CD4-positive, alpha-beta T cell treated with Interferon alpha-2 for 1 hour (primary cell): ENCODE measurements around the gene TBC1D24.

Experiments used
- DNase-seq, 2 donors: peaks; one replicate each; pipeline ENCODE4 v3.0.0-alpha.2; 2020 to 2022

The TBC1D24 gene

DNA sequence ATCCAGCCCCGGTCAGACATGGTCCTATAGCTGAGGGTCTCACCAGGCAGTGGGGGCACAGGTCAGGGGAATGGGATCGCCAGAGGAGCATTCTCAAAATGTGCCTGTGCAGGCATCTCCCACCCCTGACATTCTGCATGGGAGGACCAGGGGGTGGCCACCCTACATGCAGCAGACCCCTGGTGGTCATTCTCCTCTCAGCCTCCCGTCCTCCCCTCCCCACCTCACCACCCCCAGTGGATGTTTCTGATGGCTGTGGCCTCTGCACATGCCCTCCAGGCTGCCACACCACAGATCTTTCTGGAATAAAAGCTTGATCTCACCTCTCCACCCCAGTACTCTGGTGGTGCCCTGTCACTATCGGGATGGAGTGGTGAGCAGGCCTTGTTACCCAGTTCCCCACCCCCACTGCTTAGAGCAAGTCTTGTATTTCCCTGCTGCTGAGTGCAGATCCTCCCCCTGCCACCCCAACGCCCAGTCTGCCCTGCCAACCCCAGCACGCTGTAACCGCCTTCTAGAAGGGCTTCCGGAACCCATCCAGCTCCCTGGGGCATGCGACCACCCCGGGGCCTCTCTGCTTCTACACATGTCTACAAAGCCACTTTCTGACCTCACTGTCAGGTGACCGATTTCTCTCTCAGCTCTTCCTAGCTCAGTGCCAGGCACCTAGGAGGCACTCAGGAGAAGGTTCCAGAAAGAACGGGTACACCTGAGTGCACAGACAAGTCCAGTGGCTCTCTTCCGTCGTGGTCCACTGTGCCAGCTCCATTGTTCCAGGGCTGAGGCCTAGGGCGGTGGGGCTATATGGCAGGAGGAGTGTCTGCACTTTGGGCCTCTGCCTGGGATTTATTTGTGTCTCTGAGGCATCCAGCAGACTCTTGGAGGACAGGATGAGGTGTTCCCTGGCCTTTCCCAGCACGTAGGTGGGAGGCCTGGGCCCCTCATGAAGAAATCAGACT lies 9.3 kb downstream of the TBC1D24 start:
- no peak for DNase-seq

DNA sequence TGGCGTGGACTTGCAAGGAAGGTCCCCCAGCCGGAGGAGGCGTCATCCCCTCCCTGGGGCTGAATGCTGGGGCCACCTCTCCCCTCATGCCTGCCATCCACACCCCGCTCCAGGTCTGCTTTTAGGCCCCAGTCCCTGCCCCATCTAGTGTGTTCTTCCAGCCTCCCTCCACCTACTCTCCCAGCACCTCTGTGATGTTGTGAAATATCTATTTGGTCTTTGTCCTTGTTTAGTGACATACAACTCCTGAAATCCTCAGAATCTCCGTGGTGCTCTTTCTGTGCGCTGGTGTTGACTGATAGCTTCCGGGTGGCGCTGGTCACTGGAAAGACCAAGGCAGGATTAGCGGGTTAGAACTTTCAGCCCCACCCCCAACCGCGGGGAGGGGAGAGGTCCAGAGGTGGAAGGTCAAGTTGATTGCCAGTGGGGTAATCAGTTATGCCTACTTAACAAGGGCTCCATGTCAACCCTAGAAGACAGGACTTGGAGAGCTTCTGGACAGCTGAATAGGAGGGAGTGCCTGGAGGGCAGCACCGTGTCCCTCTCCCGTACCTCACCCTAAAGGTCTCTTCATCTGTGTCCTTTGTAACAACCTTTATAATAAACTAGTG lies 10.1 kb downstream of the TBC1D24 start:
- DNase-seq = no peak

DNA sequence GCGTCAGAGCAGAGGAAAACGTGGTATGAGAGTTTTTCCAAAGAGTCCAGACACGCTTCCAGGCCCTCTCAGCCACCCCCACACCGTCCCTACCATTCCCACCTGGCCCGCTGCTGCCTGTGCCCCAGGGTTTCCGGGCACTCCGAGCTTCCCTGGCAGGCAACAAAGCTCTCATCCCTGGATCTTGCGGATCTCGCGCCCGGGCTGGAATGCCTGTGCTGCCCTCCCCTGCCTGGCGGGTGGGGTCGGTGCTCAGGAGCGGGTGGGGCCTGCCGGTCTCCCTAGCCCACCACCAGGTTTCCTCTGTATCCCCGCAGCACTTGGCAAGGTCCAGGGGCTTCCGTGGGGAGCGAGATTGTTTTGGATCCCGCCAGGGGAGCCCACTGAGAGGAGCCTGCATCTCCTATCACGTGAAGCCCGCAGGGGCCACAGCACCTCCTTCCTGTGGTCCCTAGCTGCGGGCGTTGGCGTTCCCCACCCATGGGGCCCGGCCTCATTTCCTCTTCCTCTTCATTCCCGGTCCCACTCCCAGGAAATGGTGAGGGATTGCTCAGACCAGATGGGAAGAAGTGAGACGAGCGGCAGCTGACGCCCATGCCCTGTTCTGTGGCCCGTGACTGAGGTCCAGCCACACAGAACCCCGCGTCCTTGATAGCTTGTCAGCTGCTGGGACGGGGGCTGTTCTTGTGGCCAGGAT lies 11.0 kb downstream of the TBC1D24 start:
- DNase-seq = no peak

DNA sequence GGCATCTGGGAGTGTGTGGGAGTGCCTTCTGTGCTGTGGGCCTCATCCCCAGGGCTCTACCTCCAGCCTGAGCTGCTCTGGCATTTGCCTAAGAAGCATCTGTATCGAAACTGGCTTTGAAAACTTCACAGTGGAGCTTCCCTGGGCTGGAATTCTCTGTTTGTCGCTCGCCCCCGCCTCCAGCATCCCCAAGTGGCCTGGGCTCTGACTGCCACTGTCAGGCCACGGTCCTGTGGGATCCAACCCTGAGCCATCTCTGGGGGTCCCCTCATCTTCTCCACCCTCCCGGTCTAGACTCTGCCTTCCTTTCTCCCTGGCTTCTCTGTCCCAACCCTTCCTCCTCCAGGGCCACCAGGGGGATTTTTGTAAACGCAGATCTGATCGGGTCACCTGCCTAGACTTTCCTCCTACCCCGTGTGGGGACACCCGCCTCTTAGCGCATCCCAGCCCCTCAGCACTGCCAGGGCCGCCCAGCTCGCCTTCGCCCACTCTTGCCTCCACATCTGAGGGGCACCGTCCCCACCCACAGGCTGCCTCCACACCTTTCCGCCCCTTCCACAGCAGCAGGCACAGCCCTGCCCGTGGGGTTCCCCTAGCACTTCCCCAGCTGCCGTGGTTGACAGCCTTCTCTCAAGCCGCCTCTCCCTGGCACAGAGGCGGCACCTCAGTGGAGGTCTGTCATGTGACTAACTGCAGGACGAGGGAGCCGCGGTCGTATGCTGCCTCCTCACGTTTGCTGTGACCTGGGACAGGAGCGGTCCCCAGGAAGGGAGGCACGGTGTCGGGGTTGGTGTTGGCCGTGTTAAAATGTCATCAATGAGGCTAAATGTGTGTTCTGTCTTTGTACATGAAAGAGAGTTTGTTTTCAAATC lies 12.0 kb downstream of the TBC1D24 start:
- DNase-seq = peak; percentile 87 to 88

DNA sequence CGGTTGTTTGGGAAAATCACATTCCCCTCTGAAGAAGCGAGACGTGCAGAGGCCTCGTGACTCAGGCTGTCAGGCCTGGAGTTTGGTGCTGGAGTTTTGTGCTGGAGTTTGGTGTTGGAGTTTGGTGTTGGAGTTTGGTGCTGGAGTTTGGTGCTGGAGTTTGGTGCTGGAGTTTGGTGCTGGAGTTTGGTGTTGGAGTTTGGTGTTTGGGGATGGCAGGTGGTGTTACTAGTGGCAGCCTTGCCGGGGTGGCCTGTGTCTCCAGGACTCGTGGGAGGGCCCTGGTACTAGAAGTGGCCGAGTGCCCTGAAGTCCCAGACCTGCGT lies 12.6 kb downstream of the TBC1D24 start:
- DNase-seq = no peak

DNA sequence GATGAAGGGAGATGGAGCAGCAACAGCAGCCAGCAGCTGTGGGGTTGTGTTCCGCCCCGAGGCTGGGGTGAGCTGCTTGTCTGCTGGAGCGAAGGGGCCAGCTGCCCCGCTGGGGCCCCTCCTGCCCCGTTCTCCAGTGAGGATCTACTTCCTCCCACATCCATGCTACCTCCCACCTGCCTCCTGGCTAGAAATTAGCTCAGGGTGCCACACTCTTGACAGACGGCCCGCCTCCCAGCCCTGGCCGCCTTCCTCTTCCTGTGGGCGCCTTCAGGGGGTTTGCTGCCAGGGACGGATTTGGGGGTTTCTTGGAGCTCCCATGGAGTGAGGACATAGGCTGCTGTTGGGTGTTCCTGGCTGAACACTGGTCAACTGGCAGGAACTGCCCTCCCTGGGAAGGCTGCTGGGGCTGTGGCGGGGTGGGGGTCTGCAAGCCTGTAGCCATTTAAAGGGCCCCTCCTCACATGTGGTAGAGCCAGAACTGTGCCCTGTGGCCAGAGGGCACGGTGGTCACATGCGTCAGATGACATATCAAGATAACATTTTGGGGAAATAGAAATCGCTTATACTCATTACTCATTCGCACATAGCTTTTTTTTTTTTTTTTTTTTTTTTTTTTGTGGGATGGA lies 13.1 kb downstream of the TBC1D24 start:
- DNase-seq = no peak

DNA sequence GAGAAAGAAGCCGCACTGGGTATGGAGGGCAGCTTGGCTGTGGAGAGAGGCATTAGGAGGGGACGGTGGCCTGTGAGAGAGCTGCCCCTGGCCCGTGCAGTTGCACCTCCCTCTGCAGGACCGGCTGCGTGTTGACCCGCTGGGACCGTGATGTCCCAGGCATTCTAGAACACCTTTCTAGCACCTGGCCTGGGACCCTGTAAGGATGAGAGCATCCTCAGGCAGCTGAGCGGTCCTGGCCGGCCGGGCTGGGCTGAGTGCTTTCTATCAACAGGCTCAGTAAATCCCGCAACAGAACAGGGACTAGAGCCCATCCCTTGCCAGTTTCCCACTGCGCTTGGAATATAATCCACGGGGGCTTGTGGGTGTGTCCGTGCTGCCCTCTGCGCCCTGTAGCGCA lies 14.7 kb downstream of the TBC1D24 start:
- DNase-seq = no peak

DNA sequence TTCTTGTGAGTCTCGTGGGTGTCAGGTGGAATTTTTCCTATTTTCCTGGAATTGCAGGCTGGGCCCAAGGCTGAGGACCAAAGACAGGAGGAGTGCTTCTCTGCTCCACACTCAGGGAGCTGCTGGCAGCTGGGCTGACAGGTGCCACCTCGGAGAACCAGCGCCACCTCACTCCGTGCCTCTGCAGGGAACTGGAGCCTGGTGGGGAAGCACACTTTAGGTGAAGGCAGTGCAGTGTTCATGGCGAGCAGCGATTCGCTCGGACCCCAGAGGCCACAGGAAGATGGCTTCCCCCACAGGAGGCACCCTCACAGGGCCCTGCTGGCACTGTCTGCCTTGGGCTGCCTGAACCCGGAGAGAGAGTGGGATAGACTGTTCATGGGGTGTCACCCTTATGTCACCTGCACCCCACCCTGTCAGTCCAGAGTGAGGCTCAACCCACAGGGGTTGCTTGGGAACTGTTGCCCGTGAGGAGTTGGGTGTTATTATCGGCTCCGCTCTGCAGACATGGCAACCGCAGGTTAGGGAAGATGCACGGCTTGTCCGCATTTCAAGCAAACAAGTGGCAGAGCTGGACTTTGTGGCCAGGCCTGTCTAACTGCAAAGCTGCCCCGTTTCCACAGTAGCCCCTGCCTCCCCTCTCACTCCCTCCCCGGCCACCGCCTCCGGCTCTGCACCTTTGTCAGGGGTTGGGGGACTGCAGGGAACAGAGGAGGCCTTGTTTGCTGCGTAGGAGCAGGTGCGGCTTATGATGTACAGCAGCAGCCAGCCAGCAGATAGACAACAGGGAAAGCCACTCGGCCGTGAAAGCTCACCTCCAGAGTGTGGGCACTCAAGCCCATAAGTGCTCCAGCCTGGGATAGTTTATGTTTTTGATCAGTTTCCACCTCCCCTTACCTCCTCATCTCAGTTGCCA lies 15.5 kb downstream of the TBC1D24 start:
- DNase-seq = no peak

DNA sequence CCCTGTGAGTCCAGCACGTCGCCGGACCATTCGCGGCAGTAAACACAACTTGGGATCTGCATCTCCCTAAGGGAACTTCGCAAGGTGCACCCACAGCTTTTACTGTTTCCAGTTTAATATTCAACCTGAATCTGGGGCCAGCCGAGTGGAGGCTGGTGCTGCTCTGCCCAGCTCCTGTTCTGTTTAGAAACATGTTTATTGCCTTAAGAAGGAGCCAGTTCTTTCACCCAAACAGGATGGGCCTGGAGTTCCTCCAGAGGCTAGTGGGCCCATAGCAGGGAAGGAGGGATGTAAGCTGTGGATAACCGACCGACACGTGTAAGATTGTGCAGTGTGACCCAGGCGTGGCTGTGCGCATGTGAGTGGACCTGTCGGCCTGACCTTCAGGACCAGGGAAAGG lies 17.4 kb downstream of the TBC1D24 start:
- no peak for DNase-seq

DNA sequence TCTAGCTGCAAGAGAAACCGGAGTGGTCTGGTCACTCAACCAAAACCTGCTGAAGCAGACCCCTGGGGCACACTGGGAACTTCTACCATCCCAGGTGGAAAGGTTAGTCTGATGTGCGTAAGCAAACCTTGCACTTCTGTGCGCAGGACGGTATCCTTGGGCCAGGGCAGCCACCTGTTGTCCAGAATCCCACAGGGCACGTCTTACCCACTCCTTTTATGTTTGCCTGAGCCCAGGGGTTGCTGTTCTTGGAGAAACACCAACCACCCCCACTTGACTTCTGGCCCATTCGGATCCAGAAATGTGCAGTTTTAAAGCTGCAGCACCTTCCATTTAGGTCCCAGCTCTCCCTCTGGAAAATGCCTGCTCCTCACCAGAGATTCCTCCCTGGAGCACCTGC lies 18.7 kb downstream of the TBC1D24 start:
- no peak for DNase-seq

DNA sequence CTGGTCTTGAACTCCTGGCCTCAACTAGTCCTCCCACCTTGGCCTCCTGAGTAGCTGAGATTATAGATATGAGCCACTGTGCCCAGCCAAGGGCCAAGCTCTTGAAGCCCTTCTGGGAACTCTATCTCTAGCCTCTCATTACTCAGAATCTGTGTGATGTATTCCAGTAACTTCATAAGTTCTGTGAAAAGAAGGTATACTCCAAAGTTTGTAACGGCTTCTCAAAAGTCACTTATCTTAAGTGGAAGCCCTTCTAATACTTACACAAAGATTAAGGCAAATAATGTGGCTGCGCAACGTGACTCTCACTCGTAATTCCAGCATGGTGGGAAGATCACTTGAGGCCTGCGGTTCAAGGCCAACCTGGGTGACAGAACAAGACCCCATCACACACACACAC lies 19.7 kb downstream of the TBC1D24 start:
- DNase-seq = no peak

DNA sequence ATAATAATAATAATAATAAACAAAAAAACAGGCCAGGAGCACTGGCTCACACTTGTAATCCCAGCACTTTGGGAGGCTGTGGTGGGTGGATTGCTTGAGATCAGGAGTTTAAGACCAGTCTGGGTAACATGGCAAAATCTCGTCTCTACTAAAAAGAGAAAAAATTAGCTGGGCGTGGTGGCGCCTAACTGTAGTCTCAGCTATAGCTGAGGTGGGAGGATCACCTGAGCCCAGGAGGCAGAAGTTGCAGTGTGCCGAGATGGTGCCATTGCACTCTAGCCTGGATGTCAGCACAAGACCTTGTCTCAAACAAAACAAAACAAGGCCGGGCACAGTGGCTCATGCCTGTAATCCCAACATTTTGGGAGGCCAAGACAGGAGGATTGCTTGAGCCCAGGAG lies 20.1 kb downstream of the TBC1D24 start:
- no peak for DNase-seq

DNA sequence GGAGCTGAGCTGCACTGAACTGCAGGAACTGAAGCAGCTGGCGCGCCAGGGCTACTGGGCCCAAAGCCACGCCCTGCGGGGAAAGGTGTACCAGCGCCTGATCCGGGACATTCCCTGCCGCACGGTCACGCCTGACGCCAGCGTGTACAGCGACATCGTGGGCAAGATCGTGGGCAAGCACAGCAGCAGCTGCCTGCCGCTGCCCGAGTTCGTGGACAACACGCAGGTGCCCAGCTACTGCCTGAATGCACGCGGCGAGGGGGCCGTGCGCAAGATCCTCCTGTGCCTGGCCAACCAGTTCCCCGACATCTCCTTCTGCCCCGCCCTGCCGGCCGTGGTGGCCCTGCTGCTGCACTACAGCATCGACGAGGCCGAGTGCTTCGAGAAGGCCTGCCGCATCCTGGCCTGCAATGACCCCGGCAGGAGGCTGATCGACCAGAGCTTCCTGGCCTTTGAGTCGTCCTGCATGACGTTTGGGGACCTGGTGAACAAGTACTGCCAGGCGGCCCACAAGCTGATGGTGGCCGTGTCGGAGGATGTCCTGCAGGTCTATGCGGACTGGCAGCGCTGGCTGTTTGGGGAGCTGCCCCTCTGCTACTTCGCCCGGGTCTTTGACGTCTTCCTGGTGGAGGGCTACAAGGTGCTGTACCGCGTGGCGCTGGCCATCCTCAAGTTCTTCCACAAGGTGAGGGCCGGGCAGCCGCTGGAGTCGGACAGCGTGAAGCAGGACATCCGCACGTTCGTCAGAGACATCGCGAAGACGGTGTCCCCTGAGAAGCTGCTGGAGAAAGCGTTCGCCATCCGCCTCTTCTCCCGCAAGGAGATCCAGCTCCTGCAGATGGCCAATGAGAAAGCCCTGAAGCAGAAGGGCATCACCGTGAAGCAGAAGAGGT lies 21.5 kb downstream of the TBC1D24 start:
- no peak for DNase-seq

DNA sequence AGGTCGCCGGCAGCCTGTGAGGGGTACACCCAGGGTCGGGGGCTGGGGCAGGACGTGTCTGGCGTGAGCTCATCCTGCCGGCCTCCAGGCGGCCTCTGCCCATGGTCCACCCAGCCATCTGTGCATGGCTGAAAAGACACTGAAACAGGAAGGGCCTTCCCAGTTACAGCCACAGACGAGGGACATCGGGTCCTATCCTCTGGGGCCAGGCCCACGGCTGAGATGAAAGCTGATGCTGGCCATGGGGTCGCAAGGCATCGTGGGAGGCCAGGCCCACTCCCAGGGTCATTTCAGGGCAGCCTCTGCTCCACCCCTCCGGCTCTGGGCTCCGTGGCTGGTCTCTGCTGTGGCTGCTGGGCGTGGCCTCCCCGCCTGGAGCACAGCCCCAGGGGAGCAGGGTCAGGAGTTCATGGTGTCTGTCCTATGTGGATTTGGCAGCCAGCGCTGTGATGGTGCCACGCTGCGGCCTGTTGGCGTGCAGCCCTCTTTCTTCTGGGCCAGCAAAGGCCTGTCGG lies 22.2 kb downstream of the TBC1D24 start:
- no peak for DNase-seq

DNA sequence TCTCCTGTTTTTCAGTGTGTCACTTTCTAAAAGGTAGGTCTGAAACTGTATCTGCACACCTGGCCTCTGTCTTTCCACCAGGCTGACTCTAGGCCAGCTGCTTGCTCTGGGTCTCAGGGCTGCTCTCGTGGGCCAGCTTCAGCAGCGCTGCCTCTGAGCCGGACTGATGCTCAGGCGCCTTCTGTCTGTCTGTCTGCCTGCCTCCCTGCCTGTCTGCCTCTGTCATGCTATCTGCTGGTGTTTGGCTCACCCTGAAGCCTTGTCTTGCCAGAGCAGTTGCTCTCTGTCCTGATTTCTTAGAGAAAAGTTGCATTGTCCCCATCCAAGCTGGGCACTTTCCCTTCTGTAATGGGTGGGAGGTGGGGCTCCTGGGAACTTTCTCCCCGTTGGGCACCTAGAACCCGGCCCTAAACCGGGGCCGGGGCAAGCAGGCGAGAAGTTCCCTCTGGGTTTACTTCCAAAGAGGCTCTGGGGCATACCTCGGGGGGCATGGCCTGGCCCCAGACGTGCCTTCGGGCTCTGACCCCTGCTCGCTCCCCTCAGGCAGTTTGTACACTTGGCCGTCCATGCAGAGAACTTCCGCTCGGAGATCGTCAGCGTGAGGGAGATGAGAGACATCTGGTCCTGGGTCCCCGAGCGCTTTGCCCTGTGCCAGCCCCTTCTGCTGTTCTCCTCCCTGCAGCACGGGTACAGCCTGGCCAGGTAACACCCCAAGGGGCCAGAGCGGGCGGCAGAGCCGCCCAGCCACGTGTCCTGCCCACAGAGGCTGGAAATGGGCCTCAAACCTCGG lies 23.0 kb downstream of the TBC1D24 start:
- DNase-seq = no peak

DNA sequence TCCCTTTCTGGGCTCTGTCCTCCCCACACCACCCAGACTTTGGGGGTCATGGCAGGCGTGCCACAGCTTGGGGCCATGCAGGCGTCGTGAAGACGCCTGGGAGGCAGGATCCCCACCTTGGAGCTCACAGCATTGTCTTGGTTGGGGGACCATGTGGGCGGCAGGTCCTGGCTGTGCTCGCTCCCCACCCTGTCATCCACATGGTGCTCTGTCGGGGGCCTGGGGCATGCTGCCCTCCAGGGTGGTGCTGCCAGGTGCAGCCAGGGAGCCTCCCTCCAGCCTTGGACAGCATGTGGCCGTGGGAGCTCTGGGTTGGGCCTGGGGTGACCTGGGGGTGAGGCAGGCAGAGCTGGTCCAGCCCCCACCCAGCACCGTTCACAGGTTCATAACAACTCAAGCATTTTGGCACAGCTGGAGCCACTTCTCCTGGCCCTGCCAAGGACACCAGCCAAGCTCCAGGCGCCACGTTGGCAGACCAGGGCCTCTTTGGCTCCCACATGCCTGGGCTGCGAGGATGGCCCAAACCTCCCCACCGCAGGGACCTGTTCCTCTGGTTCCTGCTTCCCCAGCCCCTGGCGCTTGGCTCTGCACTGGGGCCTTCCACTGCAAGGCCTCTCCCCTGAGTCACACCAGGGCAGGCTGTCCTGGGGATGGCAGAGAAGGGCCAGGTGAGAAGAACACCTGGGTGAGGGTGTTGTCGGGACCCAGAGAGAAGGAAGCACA lies 23.8 kb downstream of the TBC1D24 start:
- DNase-seq = no peak

DNA sequence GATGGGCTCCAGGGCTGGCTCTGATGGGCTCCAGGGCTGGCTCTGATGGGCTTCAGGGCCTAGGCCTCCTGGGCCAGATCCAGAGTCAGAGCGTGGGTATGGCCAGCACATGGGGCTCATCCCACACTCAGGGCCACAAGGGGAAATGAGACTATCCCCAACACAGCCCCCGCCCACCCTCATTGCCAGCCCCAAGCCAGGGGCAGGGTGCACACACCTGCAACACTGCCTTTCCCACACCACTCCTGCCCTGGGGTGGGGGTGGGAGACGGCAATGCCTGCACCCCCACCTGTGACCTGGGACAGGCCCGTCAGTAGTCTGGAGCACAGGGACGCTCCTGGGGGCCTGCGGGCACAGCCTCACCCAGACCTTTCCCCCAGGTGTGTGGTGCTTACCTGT lies 24.5 kb downstream of the TBC1D24 start:
- no peak for DNase-seq

DNA sequence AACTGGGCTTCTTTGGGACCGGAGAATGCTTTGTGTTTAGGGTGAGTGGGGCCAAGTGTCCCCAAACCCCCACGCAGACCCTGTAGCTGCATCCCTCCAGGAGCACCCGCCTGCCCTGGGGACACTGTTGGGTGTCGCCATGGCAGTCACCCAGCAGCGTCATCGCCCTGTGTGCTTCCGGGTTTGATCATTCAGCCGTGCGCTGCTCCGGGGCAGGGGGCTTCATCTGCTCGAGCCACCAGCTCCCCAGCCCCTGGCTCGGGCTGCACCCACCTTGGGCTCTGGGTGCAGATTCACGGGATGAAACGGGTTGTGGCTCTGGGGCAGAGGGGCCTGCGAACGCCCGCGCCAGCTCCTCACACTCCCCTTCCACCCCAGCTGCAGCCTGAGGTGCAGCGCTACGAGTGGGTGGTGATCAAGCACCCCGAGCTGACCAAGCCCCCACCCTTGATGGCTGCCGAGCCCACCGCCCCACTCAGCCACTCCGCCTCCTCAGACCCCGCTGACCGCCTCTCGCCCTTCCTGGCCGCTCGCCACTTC lies 25.0 kb downstream of the TBC1D24 start:
- no peak for DNase-seq
